Retinal pigment epithelial cell (primary cell): ENCODE measurements around the gene FYCO1.

Source experiments
- DNase-seq: peaks from one replicate; pipeline ENCODE4 v3.0.0-alpha.2; 2010; ENCODE audit warnings: low read depth
- H3K4me3 ChIP-seq: 2 replicates; pipeline ENCODE4 v1.5.1; 2011; ENCODE audit warnings: mild to moderate bottlenecking, low read length, control low read depth, moderate library complexity
- TF ChIP-seq, protein P1 (sequence below): conservative IDR thresholded peaks from 2 replicates; pipeline ENCODE4 v1.5.1; 2011; ENCODE audit warnings: low read depth, low read length, control low read depth, inconsistent platforms

Gene FYCO1

DNA sequence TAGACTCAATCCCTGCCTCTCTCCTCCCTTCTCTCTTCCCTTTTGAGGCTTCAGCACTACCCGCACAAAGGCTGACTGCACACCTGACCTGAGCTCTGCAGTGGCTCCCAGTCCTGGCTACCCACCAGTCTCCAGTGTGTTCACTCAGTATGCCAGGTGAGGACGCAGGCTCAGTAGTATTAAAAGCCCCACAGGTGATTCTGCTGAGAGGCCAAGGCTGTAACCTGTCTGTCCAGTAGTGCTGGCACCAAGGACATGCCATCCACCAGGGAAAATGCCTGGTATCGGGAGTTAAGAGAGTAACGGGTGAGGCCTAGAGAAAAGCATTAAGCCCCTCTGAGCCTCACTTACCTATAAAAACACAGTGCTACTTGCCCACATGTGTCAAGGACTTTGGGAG lies 20.9 kb downstream of the FYCO1 start:
- TF ChIP-seq, protein P1, sequence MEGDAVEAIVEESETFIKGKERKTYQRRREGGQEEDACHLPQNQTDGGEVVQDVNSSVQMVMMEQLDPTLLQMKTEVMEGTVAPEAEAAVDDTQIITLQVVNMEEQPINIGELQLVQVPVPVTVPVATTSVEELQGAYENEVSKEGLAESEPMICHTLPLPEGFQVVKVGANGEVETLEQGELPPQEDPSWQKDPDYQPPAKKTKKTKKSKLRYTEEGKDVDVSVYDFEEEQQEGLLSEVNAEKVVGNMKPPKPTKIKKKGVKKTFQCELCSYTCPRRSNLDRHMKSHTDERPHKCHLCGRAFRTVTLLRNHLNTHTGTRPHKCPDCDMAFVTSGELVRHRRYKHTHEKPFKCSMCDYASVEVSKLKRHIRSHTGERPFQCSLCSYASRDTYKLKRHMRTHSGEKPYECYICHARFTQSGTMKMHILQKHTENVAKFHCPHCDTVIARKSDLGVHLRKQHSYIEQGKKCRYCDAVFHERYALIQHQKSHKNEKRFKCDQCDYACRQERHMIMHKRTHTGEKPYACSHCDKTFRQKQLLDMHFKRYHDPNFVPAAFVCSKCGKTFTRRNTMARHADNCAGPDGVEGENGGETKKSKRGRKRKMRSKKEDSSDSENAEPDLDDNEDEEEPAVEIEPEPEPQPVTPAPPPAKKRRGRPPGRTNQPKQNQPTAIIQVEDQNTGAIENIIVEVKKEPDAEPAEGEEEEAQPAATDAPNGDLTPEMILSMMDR: no peak
- no peak for DNase-seq

DNA sequence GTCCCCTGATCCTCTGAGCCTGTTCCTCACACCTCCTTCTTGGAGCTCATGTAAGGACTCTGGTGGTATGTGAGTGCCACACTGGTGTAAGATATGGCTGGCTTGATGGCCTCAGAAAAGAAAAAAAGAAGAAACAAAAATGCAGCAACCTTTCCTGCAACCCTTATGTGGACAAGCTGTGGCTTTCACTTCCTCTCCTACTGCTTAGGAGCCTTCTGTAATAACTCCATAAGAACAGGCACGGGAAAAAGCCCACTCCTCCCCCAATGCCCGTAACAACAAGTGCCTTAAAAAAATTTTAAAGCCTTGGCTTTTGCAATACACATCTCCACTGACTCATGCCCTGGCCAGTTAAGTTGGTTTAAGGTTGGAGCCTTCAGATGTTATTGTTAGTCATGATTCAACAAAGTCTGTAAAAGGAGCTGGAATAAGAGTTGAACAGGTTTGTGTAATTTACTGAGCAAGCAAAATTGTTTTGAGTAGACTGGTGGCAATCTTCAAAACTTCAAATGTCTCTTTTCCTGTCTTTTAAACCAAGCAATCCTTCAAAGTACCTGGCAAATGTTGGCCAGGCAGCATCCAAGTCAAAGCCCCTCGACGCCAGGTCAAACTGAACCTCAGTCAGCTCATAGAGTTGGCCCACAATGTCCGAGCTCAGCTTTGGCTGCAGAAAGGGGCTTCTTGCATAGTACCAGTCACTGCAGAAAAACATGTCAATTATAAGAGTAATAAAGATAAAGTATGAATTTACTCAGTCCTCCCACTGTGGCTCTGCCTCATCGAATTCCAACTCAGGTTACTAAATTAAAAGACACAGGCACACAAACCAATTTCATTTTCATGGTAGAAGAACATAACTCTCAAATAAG lies 22.9 kb downstream of the FYCO1 start:
- no peak overlapping the region for H3K4me3 ChIP-seq
- TF ChIP-seq, protein P1: no peak
- DNase-seq: peak; percentile 71

More for the DNA sequence above, 20.9 kb downstream of the FYCO1 start:
- no peak overlapping the region for H3K4me3 ChIP-seq

DNA sequence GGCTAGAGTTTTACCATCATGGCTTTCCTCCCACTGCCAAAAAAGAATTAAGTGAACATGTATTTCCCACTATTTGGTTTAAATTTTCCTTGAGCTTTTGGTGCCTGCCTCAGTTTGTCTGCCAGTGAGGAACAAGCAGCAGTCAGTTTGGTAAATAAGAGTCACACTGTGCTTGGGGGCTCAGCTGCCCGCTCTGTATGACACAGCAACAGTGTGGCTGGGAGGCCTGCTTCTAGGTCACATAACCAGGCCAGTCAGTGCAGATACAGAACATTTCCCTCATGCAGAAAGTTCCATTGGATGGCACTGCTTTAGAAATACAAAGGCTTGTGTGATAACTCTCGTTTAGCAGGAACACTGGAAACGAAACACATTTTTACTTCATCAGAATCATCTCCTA lies 25.7 kb downstream of the FYCO1 start:
- no peak for DNase-seq
- no peak overlapping the region for H3K4me3 ChIP-seq
- TF ChIP-seq, protein P1: no peak

DNA sequence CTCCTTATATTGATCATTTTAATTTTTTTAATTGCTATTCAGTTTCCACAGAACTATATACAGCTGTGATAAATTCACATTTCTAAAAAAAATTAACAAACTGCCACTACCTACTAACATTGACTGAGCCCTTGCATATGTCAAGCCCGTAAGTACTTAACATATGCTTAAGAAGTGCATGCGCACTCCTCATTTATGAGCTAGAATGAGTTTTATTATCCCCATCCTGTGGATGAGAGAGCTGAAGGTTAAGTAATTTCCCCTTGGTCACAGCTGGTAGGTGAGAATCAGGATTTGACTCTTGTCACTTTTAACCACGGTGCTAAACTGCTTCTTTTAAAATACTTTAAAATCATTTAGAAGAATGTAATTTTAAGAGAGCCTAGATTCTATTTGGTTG lies 26.5 kb downstream of the FYCO1 start:
- H3K4me3 ChIP-seq: no peak overlapping the region
- DNase-seq: no peak
- TF ChIP-seq, protein P1: no peak

DNA sequence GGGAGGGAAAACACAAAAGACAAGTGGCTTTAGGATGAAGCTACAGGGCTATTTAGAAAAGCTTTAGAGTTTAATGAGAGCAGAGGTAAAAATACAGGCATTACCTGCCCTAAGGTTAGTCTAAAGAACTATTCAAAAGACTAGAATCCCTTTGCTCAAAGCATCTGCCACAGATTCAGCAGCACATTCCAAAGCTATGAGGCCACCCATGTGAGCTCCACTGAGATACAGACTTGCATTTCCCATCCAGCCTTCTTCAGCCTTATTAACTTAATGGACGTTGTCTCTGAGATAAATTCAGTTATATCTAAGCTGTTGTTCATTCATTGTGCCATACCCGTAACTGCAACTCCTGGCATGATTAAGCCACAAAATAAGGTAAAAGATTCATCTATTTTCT lies 26.9 kb downstream of the FYCO1 start:
- TF ChIP-seq, protein P1: no peak
- DNase-seq: no peak
- no peak overlapping the region for H3K4me3 ChIP-seq

DNA sequence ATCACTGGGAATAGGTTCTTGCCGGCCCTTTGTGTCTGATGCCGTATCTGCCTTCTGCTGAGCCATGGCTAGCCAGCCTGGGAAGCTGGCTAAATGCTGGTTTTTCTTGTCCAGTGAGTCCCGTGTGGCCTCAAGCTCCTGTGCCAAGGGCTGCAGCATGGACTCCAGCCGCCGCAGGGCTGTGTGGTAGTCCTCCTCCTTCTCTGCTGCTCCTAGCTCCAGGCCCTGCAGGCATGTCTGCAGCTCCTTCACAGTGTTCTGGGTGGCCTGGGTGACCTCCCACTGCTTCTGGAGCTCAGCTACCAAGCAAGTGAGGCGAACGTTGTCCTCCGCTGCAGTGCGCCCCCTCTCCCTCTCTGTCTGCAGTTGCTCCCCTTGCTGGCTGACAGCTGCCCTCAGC lies 27.5 kb downstream of the FYCO1 start:
- no peak for DNase-seq
- TF ChIP-seq, protein P1: no peak
- no peak overlapping the region for H3K4me3 ChIP-seq

DNA sequence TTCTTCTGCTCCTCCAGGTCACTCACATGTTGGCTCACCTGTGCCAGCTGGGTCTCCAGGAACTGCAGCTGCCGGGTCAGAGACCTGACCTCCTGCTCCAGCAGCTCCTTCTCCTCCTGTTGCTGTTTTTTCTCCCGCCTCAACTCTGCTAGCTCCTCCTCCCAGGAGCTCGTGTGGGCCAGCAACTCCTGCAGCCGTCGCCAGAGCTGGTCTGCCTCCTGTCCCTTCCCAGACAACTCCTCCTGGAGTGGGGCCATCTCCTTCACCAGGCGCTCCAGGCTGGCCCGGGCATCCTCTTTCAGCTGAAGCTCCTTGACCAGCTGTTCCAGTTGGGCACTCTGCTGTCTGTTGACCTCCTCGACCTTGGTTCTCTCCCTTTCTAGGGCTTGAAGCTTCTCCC lies 27.9 kb downstream of the FYCO1 start:
- TF ChIP-seq, protein P1: no peak
- DNase-seq: no peak
- no peak overlapping the region for H3K4me3 ChIP-seq
